B cell (primary cell): Measurements from ENCODE around the gene ZNF827. TPM values are rescaled to one million over a fixed set of nuclear protein-coding genes. Genes with fewer than 3 reads are reported as not detected.
A peak's percentile ranks its signal among the peaks of the same experiment; 100 is the strongest.

Experiments used
- ATAC-seq: fragments of 200-7000 bp; cut with Tn5 transposase; one replicate; pipeline ENCODE4 v1.10.0; 2021; ENCODE audit warnings: low read depth, mild to moderate bottlenecking, moderate number of reproducible peaks, moderate library complexity
- CTCF ChIA-PET: fragments of 350-600 bp; sonication (Branson Sonifier 250); formaldehyde crosslinking; loops from one replicate; lab custom pipeline; 2021; ENCODE audit warnings: antibody characterized with exemption, inconsistent platforms; lab: Charles Lee
- POLR2A ChIA-PET: fragments of 350-600 bp; sonication (Branson Sonifier 250); formaldehyde crosslinking; loops from one replicate; lab custom pipeline; 2021; ENCODE audit warnings: antibody characterized with exemption; lab: Charles Lee
- DNase-seq: peaks from one replicate; pipeline ENCODE4 v3.0.0; 2013
- H2AFZ ChIP-seq: 2 replicates; pipeline ENCODE4 v1.6.1; 2012; ENCODE audit warnings: mild to moderate bottlenecking, low read depth, low read length; ENCODE audit not compliant: insufficient read depth, poor library complexity, severe bottlenecking
- H3K27ac ChIP-seq, 2 donors: 1 replicate in 1 of 2; 2 replicates in 1 of 2; pipeline ENCODE4 v1.5.1; 2012 to 2013; ENCODE audit warnings: low read length in 2 of 2, mild to moderate bottlenecking in 2 of 2, moderate library complexity in 1 of 2
- H3K27me3 ChIP-seq, 4 experiments: fragments of 200-600 bp in 1 of 4; sonication (generic) in 1 of 4; replicated peaks in 1 of 4; 1 replicate in 2 of 4; 2 replicates in 2 of 4; pipeline versions ENCODE4 v1.6.1 to v1.7.0; 2013 to 2016; ENCODE audit warnings: low read length in 3 of 4, mild to moderate bottlenecking in 2 of 4, mixed read lengths in 1 of 4, moderate library complexity in 1 of 4; ENCODE audit not compliant: insufficient read depth in 4 of 4, control insufficient read depth in 3 of 4; ENCODE audit errors: control extremely low read depth in 1 of 4
- H3K36me3 ChIP-seq, 2 experiments: replicated peaks in 1 of 2; 1 replicate in 1 of 2; 2 replicates in 1 of 2; pipeline versions ENCODE4 v1.6.1 to v1.7.1; 2013; ENCODE audit warnings: low read length in 1 of 2; ENCODE audit not compliant: insufficient read depth in 2 of 2, control insufficient read depth in 1 of 2; ENCODE audit errors: control extremely low read depth in 1 of 2, extremely low read depth in 1 of 2
- H3K4me1 ChIP-seq, 2 donors: fragments of 200-600 bp in 1 of 2; sonication (generic) in 1 of 2; 1 replicate in 1 of 2; 2 replicates in 1 of 2; pipeline versions ENCODE4 v1.5.1 to v1.6.1; 2013 to 2017; ENCODE audit warnings: low read length in 2 of 2; ENCODE audit not compliant: control insufficient read depth in 2 of 2, insufficient read depth in 2 of 2
- H3K4me2 ChIP-seq: replicated peaks from 2 replicates; pipeline ENCODE3; 2012; ENCODE audit warnings: mild to moderate bottlenecking, low read depth, low read length; ENCODE audit not compliant: poor library complexity, severe bottlenecking
- H3K4me3 ChIP-seq, 5 experiments: fragments of 200-600 bp in 1 of 5; sonication (generic) in 1 of 5; 1 replicate in 3 of 5; 2 replicates in 2 of 5; pipeline versions ENCODE4 v1.5.1 to v1.7.0; 2011 to 2016; ENCODE audit warnings: low read length in 4 of 5, mild to moderate bottlenecking in 4 of 5, low read depth in 2 of 5, control low read depth in 1 of 5, moderate library complexity in 1 of 5; ENCODE audit not compliant: insufficient read depth in 1 of 5; ENCODE audit errors: control extremely low read depth in 1 of 5, extremely low read depth in 1 of 5
- H3K79me2 ChIP-seq: fragments of 200-600 bp; sonication (generic); one replicate; pipeline ENCODE4 v1.6.0; 2016; ENCODE audit warnings: low read length; ENCODE audit not compliant: control insufficient read depth, insufficient read depth
- H3K9ac ChIP-seq: fragments of 200-600 bp; sonication (generic); 2 replicates; pipeline ENCODE4 v1.6.1; 2017; ENCODE audit warnings: mild to moderate bottlenecking, low read length, moderate library complexity
- H3K9me3 ChIP-seq, 3 donors: one replicate each; pipeline versions ENCODE4 v1.6.1 to v1.7.1; 2013; ENCODE audit warnings: low read length in 2 of 3; ENCODE audit not compliant: control insufficient read depth in 2 of 3, insufficient read depth in 1 of 3; ENCODE audit errors: control extremely low read depth in 1 of 3
- H4K20me1 ChIP-seq: 2 replicates; pipeline ENCODE4 v1.6.0; 2012; ENCODE audit warnings: mild to moderate bottlenecking, low read length; ENCODE audit not compliant: insufficient read depth, control insufficient read depth, poor library complexity, severe bottlenecking
- H3K27ac Mint-ChIP-seq: one replicate; pipeline ENCODE4 v1.8.0; 2021; ENCODE audit warnings: mixed read lengths
- H3K27me3 Mint-ChIP-seq: one replicate; pipeline ENCODE4 v1.8.0; 2021; ENCODE audit warnings: mixed read lengths
- H3K4me1 Mint-ChIP-seq: one replicate; pipeline ENCODE4 v1.8.0; 2021; ENCODE audit warnings: mixed read lengths
- H3K4me3 Mint-ChIP-seq: one replicate; pipeline ENCODE4 v1.8.0; 2021; ENCODE audit warnings: mixed read lengths
- H3K9me3 Mint-ChIP-seq: one replicate; pipeline ENCODE4 v1.8.0; 2022; ENCODE audit warnings: mixed read lengths; ENCODE audit not compliant: insufficient read depth
- EZH2 ChIP-seq: IDR thresholded peaks from 2 replicates; pipeline ENCODE4 v1.6.1; 2012; ENCODE audit warnings: borderline replicate concordance, low read depth, mild to moderate bottlenecking, moderate library complexity, low read length; ENCODE audit not compliant: insufficient read depth, poor library complexity, severe bottlenecking
- WGBS: methylation state at CpG from one replicate; pipeline ENCODE4 v1.1.5; 2013; ENCODE audit warnings: missing lambda C conversion rate; ENCODE audit not compliant: insufficient coverage; 5-methylcytosine and 5-hydroxymethylcytosine counted together
- intact Hi-C: fragments of 100-400 bp; cut with micrococcal nuclease; formaldehyde crosslinking; loops from one replicate; pipeline ENCODE4 v1.10.0; 2022
- polyA plus RNA-seq: library from polyadenylated mRNA; depleted of rRNA; stranded (reverse); fragments of >200 nt; gene quantifications from 2 replicates; pipeline ENCODE4 v1.2.3, GENCODE V29; 2012
- total RNA-seq, 2 donors: library from RNA; stranded (reverse); fragments of 120-200 nt in 1 of 2; gene quantifications; 1 replicate in 1 of 2; 2 replicates in 1 of 2; pipeline versions ENCODE4 v1.2.3 to v1.2.4, GENCODE V29; 2013 to 2022
- TF ChIP-seq, protein P1 (sequence below): fragments of 200-600 bp; IDR thresholded peaks from one replicate; pipeline ENCODE4 v1.8.0; 2022; ENCODE audit warnings: antibody characterized with exemption, mild to moderate bottlenecking

The ZNF827 gene
- total and polyA plus RNA-seq, 2 donors (not counting 1 experiment from before 2014, with no cell fraction given), result 20.6 to 30.1 TPM

DNA sequence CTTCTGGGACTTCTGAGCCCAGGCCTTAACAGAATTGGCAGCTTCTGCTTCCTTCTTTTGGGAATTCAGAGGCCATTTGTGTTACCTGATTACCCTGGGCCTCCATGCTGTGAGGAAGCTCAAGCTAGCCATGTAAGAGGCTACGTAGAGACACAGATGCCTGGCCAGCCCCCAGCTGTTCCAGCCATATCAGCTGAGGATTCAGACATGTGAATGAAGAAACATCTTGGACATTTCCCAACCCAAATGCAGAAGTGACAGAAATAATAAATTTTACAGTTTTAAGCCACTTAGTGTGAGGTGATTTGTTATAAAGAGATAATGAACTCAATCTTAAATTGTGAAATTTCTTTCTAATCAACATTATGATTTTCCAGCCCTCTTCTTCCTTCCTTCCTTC lies 18.7 kb upstream of the ZNF827 start:
- no peak overlapping the region for H3K4me2 ChIP-seq
- intact Hi-C loops, result loop anchor here (2.0 to 5.0 kb wide), 3 partner anchors 19 to 1140 kb away; partner anchors contain the start of gene ZNF827
- POLR2A ChIA-PET, result no interaction called here
- H3K9me3 ChIP-seq, result peaks cover 0 to 7% (median 4%) of the 10 kb centered on the region in 3 donors
- no peaks in the 10 kb centered on the region for H3K79me2 ChIP-seq
- H3K4me3 ChIP-seq, result no peak overlapping the region
- H3K36me3 ChIP-seq, result no peaks in the 10 kb centered on the region
- no peak overlapping the region for H3K9ac ChIP-seq
- no peaks in the 10 kb centered on the region for H3K9me3 Mint-ChIP-seq
- TF ChIP-seq, protein P1, sequence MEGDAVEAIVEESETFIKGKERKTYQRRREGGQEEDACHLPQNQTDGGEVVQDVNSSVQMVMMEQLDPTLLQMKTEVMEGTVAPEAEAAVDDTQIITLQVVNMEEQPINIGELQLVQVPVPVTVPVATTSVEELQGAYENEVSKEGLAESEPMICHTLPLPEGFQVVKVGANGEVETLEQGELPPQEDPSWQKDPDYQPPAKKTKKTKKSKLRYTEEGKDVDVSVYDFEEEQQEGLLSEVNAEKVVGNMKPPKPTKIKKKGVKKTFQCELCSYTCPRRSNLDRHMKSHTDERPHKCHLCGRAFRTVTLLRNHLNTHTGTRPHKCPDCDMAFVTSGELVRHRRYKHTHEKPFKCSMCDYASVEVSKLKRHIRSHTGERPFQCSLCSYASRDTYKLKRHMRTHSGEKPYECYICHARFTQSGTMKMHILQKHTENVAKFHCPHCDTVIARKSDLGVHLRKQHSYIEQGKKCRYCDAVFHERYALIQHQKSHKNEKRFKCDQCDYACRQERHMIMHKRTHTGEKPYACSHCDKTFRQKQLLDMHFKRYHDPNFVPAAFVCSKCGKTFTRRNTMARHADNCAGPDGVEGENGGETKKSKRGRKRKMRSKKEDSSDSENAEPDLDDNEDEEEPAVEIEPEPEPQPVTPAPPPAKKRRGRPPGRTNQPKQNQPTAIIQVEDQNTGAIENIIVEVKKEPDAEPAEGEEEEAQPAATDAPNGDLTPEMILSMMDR, result no peak
- no peak for TF ChIP-seq EZH2
- no peak overlapping the region for H2AFZ ChIP-seq
- no peaks in the 10 kb centered on the region for H4K20me1 ChIP-seq
- no peaks in the 10 kb centered on the region for H3K27me3 ChIP-seq
- H3K4me3 Mint-ChIP-seq, result no peak overlapping the region
- H3K4me1 ChIP-seq, result peaks cover 5 to 6% of the 10 kb centered on the region in 2 donors
- ATAC-seq (no peak), DNase-seq (no peak)
- no peaks in the 10 kb centered on the region for H3K27me3 Mint-ChIP-seq
- no peak overlapping the region for H3K27ac ChIP-seq
- H3K27ac Mint-ChIP-seq, result no peak overlapping the region
- 83% methylated on average over 1 of the region's 1 CpG for WGBS
- CTCF ChIA-PET, result interaction anchor here (0.7 to 1.8 kb wide), 5 partner anchors 16 to 341 kb away, joined by 3 to 5 read pairs (median 4); no protein-coding TSS in a partner anchor
- H3K4me1 Mint-ChIP-seq, result peaks cover 6% of the 10 kb centered on the region

GRCh38 chr4:145956288-145956890 lies 17.8 kb upstream of the ZNF827 start:
- no peak overlapping the region for H3K9ac ChIP-seq
- WGBS, result 85% methylated on average over 3 of the region's 3 CpGs

More at GRCh38 chr4:145956288-145956890, 17.8 kb upstream of the ZNF827 start:
- no peaks in the 10 kb centered on the region for H3K9me3 Mint-ChIP-seq
- Histone ChIP-seq H2AFZ (no peak overlapping the region), H3K4me3 (no peak overlapping the region), H3K36me3 (no peaks in the 10 kb centered on the region), H3K27me3 (no peaks in the 10 kb centered on the region), H3K27ac (no peak overlapping the region), H3K4me1 (peaks cover 5 to 6% of the 10 kb centered on the region in 2 donors), H3K9me3 (peaks cover 0 to 7% (median 4%) of the 10 kb centered on the region in 3 donors), H4K20me1 (no peaks in the 10 kb centered on the region), H3K79me2 (no peaks in the 10 kb centered on the region), H3K4me2 (peak overlapping the region; percentile 20)
- H3K4me3 Mint-ChIP-seq, result no peak overlapping the region
- no peak overlapping the region for H3K27ac Mint-ChIP-seq
- CTCF ChIA-PET, result interaction anchor here (0.6 to 1.8 kb wide), 12 partner anchors 10 to 938 kb away, joined by 3 to 7 read pairs (median 4); no protein-coding TSS in a partner anchor
- ATAC-seq (peak; percentile 61), DNase-seq (peak; percentile 78)
- intact Hi-C loops, result loop anchor here (1.0 to 5.0 kb wide), 6 partner anchors 18 to 1141 kb away; partner anchors contain the start of genes LSM6 and ZNF827
- peaks cover 6% of the 10 kb centered on the region for H3K4me1 Mint-ChIP-seq
- POLR2A ChIA-PET, result no interaction called here
- TF ChIP-seq, protein P1, result peak; percentile 86
- TF ChIP-seq EZH2, result no peak
- H3K27me3 Mint-ChIP-seq, result no peaks in the 10 kb centered on the region
